SK-N-SH treated with all-trans-retinoic acid at 6 μM for 48 hours (cell line): ENCODE data around the gene CAMK4.

Experiments used
- ATAC-seq: fragments of 200-7000 bp; cut with Tn5 transposase; 3 replicates; pipeline ENCODE4 v1.9.1; 2020; ENCODE audit warnings: mild to moderate bottlenecking, moderate library complexity
- ARNTL ChIP-seq: fragments of 450-650 bp; formaldehyde crosslinking; IDR thresholded peaks from 2 replicates; pipeline ENCODE4 v1.5.0; 2020; ENCODE audit warnings: low read depth, mild to moderate bottlenecking, moderate library complexity, borderline replicate concordance
- BACH2 ChIP-seq: fragments of 250-450 bp; sonication (Bioruptor Pico); IDR thresholded peaks from 2 replicates; pipeline ENCODE4 v1.9.0; 2021; ENCODE audit warnings: mild to moderate bottlenecking, borderline replicate concordance
- CSDC2 ChIP-seq: fragments of 250-450 bp; sonication (Bioruptor Pico); IDR thresholded peaks from 2 replicates; pipeline ENCODE4 v1.5.0; 2020; ENCODE audit warnings: mild to moderate bottlenecking, moderate library complexity
- ESRRG ChIP-seq: fragments of 250-450 bp; sonication (Bioruptor Pico); IDR thresholded peaks from 2 replicates; pipeline ENCODE4 v1.6.1; 2021; ENCODE audit warnings: mild to moderate bottlenecking
- GLIS3 ChIP-seq: fragments of 250-450 bp; sonication (Bioruptor Pico); IDR thresholded peaks from 2 replicates; pipeline ENCODE4 v1.5.0; 2020; ENCODE audit warnings: mild to moderate bottlenecking, moderate library complexity
- ISL1 ChIP-seq: fragments of 250-450 bp; sonication (Bioruptor Pico); IDR thresholded peaks from 2 replicates; pipeline ENCODE4 v2.1.2; 2022; ENCODE audit warnings: mild to moderate bottlenecking, moderate library complexity
- OSR1 ChIP-seq: fragments of 250-450 bp; sonication (Bioruptor Pico); IDR thresholded peaks from 2 replicates; pipeline ENCODE4 v1.8.0; 2022; ENCODE audit warnings: moderate library complexity, mild to moderate bottlenecking, inconsistent platforms
- SNAI2 ChIP-seq: fragments of 250-450 bp; sonication (Bioruptor Pico); IDR thresholded peaks from 2 replicates; pipeline ENCODE4 v1.5.0; 2020; ENCODE audit warnings: mild to moderate bottlenecking, moderate library complexity
- TCF4 ChIP-seq: fragments of 250-450 bp; sonication (Bioruptor Pico); IDR thresholded peaks from 2 replicates; pipeline ENCODE4 v1.8.0; 2021; ENCODE audit warnings: mild to moderate bottlenecking, moderate library complexity, borderline replicate concordance
- TOX ChIP-seq: fragments of 250-450 bp; sonication (Bioruptor Pico); IDR thresholded peaks from 2 replicates; pipeline ENCODE4 v1.8.0; 2021; ENCODE audit warnings: mild to moderate bottlenecking, moderate library complexity, borderline replicate concordance
- ZC3H10 ChIP-seq: fragments of 250-450 bp; sonication (Bioruptor Pico); IDR thresholded peaks from 2 replicates; pipeline ENCODE4 v1.5.1; 2021; ENCODE audit warnings: mild to moderate bottlenecking, moderate library complexity
- ZFP3 ChIP-seq: fragments of 250-450 bp; sonication (Bioruptor Pico); IDR thresholded peaks from 2 replicates; pipeline ENCODE4 v1.5.0; 2020; ENCODE audit warnings: mild to moderate bottlenecking, moderate library complexity
- ZNF565 ChIP-seq: fragments of 450-650 bp; formaldehyde crosslinking; conservative IDR thresholded peaks from 2 replicates; pipeline ENCODE4 v1.5.0; 2020; ENCODE audit warnings: low read depth, mild to moderate bottlenecking, moderate library complexity
- ZNF70 ChIP-seq: fragments of 450-650 bp; formaldehyde crosslinking; IDR thresholded peaks from 2 replicates; pipeline ENCODE4 v1.5.0; 2020; ENCODE audit warnings: mild to moderate bottlenecking, moderate library complexity
- TF ChIP-seq, protein P1 (sequence below): fragments of 250-450 bp; sonication (Bioruptor Pico); IDR thresholded peaks from 2 replicates; pipeline ENCODE4 v1.5.1; 2020; ENCODE audit warnings: low read depth, mild to moderate bottlenecking, moderate library complexity
- TF ChIP-seq, protein P2 (sequence below): fragments of 250-450 bp; sonication (Bioruptor Pico); IDR thresholded peaks from 2 replicates; pipeline ENCODE4 v1.8.0; 2021; ENCODE audit warnings: low read depth, mild to moderate bottlenecking, moderate library complexity, borderline replicate concordance
- TF ChIP-seq, protein P3 (sequence below): fragments of 250-450 bp; sonication (Bioruptor Pico); IDR thresholded peaks from 2 replicates; pipeline ENCODE4 v1.8.0; 2020; ENCODE audit warnings: mild to moderate bottlenecking, moderate library complexity, borderline replicate concordance
- TF ChIP-seq, protein P4 (sequence below): fragments of 250-450 bp; sonication (Bioruptor Pico); IDR thresholded peaks from 2 replicates; pipeline ENCODE4 v1.5.1; 2021; ENCODE audit warnings: mild to moderate bottlenecking, moderate library complexity

The CAMK4 gene

DNA sequence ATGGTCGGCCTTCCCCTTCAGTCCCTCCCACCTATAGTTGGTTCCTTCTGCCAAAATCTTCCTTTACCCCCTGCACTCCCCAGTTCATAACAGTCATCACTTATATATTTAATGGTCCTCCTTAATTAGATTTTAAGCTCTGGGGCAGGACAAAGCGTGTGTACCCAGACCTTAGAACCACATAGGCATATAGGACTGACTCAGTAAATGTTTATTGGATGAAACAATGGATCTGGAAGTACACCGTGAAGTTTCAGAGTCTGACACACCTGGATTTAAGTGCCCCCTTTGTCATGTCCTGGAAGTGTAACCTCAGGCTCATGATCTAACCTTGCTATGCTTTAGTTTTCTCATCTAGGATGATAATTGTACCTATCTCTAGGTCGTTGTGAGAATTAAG is 256.2 kb downstream of the CAMK4 start (continued):
- TF ChIP-seq, protein P1, sequence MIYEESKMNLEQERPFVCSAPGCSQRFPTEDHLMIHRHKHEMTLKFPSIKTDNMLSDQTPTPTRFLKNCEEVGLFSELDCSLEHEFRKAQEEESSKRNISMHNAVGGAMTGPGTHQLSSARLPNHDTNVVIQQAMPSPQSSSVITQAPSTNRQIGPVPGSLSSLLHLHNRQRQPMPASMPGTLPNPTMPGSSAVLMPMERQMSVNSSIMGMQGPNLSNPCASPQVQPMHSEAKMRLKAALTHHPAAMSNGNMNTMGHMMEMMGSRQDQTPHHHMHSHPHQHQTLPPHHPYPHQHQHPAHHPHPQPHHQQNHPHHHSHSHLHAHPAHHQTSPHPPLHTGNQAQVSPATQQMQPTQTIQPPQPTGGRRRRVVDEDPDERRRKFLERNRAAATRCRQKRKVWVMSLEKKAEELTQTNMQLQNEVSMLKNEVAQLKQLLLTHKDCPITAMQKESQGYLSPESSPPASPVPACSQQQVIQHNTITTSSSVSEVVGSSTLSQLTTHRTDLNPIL: no peak
- TF ChIP-seq CSDC2 (CRISPR knock-in tag) (no peak), TCF4 (no peak)
- TF ChIP-seq, protein P2, sequence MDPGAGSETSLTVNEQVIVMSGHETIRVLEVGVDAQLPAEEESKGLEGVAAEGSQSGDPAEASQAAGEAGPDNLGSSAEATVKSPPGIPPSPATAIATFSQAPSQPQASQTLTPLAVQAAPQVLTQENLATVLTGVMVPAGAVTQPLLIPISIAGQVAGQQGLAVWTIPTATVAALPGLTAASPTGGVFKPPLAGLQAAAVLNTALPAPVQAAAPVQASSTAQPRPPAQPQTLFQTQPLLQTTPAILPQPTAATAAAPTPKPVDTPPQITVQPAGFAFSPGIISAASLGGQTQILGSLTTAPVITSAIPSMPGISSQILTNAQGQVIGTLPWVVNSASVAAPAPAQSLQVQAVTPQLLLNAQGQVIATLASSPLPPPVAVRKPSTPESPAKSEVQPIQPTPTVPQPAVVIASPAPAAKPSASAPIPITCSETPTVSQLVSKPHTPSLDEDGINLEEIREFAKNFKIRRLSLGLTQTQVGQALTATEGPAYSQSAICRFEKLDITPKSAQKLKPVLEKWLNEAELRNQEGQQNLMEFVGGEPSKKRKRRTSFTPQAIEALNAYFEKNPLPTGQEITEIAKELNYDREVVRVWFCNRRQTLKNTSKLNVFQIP (CRISPR knock-in tag): no peak

DNA sequence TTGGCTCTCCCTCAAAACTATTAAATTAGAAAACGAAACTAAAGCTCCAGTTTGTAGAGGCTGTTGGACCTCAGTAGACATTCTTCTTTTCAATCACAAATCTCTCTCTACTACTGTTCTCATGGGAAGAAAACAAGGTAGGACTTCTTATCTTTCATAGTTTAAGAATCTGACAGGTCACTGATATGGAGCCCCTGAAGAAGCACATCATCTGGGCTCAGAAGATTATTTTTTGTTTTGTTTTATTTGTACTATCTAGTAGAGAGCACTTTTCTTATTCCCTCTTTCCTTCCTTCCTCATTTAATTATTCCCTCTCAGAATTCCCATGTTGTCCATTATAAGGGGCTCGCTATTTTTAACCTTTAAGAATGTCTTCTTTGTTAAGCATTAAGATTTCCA is 261.9 kb downstream of the CAMK4 start:
- no peak for ATAC-seq
- TF ChIP-seq OSR1 (CRISPR knock-in tag) (no peak), CSDC2 (CRISPR knock-in tag) (no peak), GLIS3 (CRISPR knock-in tag) (no peak), ARNTL (CRISPR knock-in tag) (no peak), ESRRG (CRISPR knock-in tag) (no peak), ZNF70 (CRISPR knock-in tag) (no peak), TOX (CRISPR knock-in tag) (no peak), ISL1 (CRISPR knock-in tag) (no peak), SNAI2 (CRISPR knock-in tag) (no peak), ZFP3 (no peak), ZNF565 (CRISPR knock-in tag) (no peak), ZC3H10 (CRISPR knock-in tag) (no peak), BACH2 (no peak), TCF4 (no peak)
- TF ChIP-seq, protein P2 (CRISPR knock-in tag): no peak

DNA sequence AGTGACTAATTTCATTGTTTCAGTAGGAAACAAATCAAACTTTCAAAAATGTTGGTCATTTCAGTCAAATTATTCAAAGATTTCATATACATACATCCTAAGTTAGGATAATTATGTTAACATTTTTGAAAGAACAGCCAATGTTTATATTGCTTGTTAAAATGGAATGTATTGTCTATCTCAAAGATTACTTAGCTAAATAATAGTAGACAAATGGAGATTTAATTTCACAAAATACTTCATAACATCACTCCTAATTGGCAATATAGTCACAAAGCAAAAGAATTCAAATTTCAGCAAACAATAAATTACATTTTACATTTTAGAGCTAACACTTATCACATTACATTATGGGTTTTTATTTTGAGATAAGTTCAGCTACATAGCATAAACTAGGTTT is 262.7 kb downstream of the CAMK4 start:
- peak; percentile 84 for TF ChIP-seq ZC3H10 (CRISPR knock-in tag)
- TF ChIP-seq, protein P3, sequence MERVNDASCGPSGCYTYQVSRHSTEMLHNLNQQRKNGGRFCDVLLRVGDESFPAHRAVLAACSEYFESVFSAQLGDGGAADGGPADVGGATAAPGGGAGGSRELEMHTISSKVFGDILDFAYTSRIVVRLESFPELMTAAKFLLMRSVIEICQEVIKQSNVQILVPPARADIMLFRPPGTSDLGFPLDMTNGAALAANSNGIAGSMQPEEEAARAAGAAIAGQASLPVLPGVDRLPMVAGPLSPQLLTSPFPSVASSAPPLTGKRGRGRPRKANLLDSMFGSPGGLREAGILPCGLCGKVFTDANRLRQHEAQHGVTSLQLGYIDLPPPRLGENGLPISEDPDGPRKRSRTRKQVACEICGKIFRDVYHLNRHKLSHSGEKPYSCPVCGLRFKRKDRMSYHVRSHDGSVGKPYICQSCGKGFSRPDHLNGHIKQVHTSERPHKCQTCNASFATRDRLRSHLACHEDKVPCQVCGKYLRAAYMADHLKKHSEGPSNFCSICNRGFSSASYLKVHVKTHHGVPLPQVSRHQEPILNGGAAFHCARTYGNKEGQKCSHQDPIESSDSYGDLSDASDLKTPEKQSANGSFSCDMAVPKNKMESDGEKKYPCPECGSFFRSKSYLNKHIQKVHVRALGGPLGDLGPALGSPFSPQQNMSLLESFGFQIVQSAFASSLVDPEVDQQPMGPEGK (CRISPR knock-in tag): peak; percentile 74; the same call in 1 of the 2 replicates
- TF ChIP-seq ARNTL (CRISPR knock-in tag): no peak
- TF ChIP-seq, protein P4, sequence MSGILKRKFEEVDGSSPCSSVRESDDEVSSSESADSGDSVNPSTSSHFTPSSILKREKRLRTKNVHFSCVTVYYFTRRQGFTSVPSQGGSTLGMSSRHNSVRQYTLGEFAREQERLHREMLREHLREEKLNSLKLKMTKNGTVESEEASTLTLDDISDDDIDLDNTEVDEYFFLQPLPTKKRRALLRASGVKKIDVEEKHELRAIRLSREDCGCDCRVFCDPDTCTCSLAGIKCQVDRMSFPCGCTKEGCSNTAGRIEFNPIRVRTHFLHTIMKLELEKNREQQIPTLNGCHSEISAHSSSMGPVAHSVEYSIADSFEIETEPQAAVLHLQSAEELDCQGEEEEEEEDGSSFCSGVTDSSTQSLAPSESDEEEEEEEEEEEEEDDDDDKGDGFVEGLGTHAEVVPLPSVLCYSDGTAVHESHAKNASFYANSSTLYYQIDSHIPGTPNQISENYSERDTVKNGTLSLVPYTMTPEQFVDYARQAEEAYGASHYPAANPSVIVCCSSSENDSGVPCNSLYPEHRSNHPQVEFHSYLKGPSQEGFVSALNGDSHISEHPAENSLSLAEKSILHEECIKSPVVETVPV: peak; percentile 72; the same call in 1 of the 2 replicates
- TF ChIP-seq, protein P1: peak; percentile 82; the same call in 1 of the 2 replicates
- no peak for TF ChIP-seq GLIS3 (CRISPR knock-in tag)
- TF ChIP-seq, protein P2 (CRISPR knock-in tag): peak; percentile 92; the same call in 1 of the 2 replicates
- peak; percentile 98 for TF ChIP-seq ISL1 (CRISPR knock-in tag)
- peak; percentile 69 for TF ChIP-seq TCF4
- TF ChIP-seq SNAI2 (CRISPR knock-in tag): no peak
- ATAC-seq: peak; percentile 45; the same call in 2 of the 3 replicates
